ENCODE measurements around the gene BCAS3. TPM values are rescaled to one million over a fixed set of nuclear protein-coding genes. Genes with fewer than 3 reads are reported as not detected.
"Not testable (repeated sequence)": the region's sequence is repeated elsewhere in the genome, so short reads cannot be mapped to it uniquely, and the experiment has no call there.

BCAS3 gene
- total RNA-seq, 2 experiments from 2014 or later: 13.4 to 14.5 TPM

GRCh38 chr17:61426482-61427304 is 749.0 kb downstream of the BCAS3 start:
- H3K4me2 ChIP-seq (ENCODE audit: low read length): no peak overlapping the region
- TF ChIP-seq CTCF (conservative IDR thresholded peaks at IDR 0.05; ENCODE audit: low read length): 0 out of 2 replicates have a peak, but pooled peaks have one; percentile 21
- TF ChIP-seq EZH2phosphoT487 (IDR thresholded peaks at IDR 0.05; ENCODE audit: borderline replicate concordance, low read depth, low read length): no peak
- H2AFZ ChIP-seq (ENCODE audit: low read length): no peak overlapping the region
- no peak overlapping the region for H3K27ac ChIP-seq (ENCODE audit: low read depth, low read length, poor library complexity, severe bottlenecking)
- ChIA-PET POLR2A (interaction anchor here (0.6 to 0.7 kb wide), 3 partner anchors 10 to 801 kb away, joined by 3 to 4 read pairs (median 3); no protein-coding TSS in a partner anchor), CTCF (ENCODE audit: unreplicated experiment) (no interaction called here)
- no TSS peak for BruUV-seq (replicated peaks)
- intact Hi-C loops (cut with micrococcal nuclease; ENCODE audit: unreplicated experiment): no loop called here
- no peaks in the 10 kb centered on the region for H3K9me2 ChIP-seq (ENCODE audit: insufficient read depth, low read length)
- no peak overlapping the region for H3K4me3 ChIP-seq (ENCODE audit: low read depth, low read length, poor library complexity, severe bottlenecking)
- H4K20me1 ChIP-seq (ENCODE audit: insufficient read depth, low read length): no peaks in the 10 kb centered on the region
- no peaks in the 10 kb centered on the region for H3K4me1 ChIP-seq (ENCODE audit: insufficient read depth, low read length, poor library complexity, severe bottlenecking)
- H3K79me2 ChIP-seq (ENCODE audit: insufficient read depth, low read depth, low read length): no peaks in the 10 kb centered on the region
- H3K9me3 ChIP-seq (ENCODE audit: low read length): no peaks in the 10 kb centered on the region
- DNase-seq (ENCODE audit: low spot score): no peak
- no peaks in the 10 kb centered on the region for H3K36me3 ChIP-seq (ENCODE audit: insufficient read depth, low read length)

- Histone ChIP-seq H3K27ac (ENCODE audit: low read depth, low read length, poor library complexity, severe bottlenecking) (no peak overlapping the region), H3K36me3 (ENCODE audit: insufficient read depth, low read length) (no peaks in the 10 kb centered on the region), H3K4me2 (ENCODE audit: low read length) (no peak overlapping the region), H3K79me2 (ENCODE audit: insufficient read depth, low read depth, low read length) (no peaks in the 10 kb centered on the region), H3K4me1 (ENCODE audit: insufficient read depth, low read length, poor library complexity, severe bottlenecking) (no peaks in the 10 kb centered on the region), H3K9me2 (ENCODE audit: insufficient read depth, low read length) (no peaks in the 10 kb centered on the region), H3K9me3 (ENCODE audit: low read length) (no peaks in the 10 kb centered on the region), H2AFZ (ENCODE audit: low read length) (no peak overlapping the region), H4K20me1 (ENCODE audit: insufficient read depth, low read length) (no peaks in the 10 kb centered on the region), H3K4me3 (ENCODE audit: low read depth, low read length, poor library complexity, severe bottlenecking) (no peak overlapping the region)
- no peak for DNase-seq (ENCODE audit: low spot score)
- ChIA-PET CTCF (ENCODE audit: unreplicated experiment) (no interaction called here), POLR2A (no interaction called here)
- intact Hi-C loops (cut with micrococcal nuclease; ENCODE audit: unreplicated experiment): no loop called here
- BruUV-seq (replicated peaks): no TSS peak
- no peak for TF ChIP-seq CTCF (conservative IDR thresholded peaks at IDR 0.05; ENCODE audit: low read length)
- TF ChIP-seq EZH2phosphoT487 (IDR thresholded peaks at IDR 0.05; ENCODE audit: borderline replicate concordance, low read depth, low read length): no peak
Observed at GRCh38 chr17:61427567-61427966, 749.9 kb downstream of the BCAS3 start.

GRCh38 chr17:61429274-61429673 is 751.6 kb downstream of the BCAS3 start:
- no peak overlapping the region for H3K4me2 ChIP-seq (ENCODE audit: low read length)
- H3K4me3 ChIP-seq (ENCODE audit: low read depth, low read length, poor library complexity, severe bottlenecking): no peak overlapping the region
- no peaks in the 10 kb centered on the region for H4K20me1 ChIP-seq (ENCODE audit: insufficient read depth, low read length)
- CTCF ChIA-PET (ENCODE audit: unreplicated experiment): no interaction called here
- no peaks in the 10 kb centered on the region for H3K9me3 ChIP-seq (ENCODE audit: low read length)
- POLR2A ChIA-PET: interaction anchor here (0.6 to 1.1 kb wide), 2 partner anchors 148 to 157 kb away, joined by 3 read pairs; no protein-coding TSS in a partner anchor
- H3K36me3 ChIP-seq (ENCODE audit: insufficient read depth, low read length): no peaks in the 10 kb centered on the region
- TF ChIP-seq CTCF (conservative IDR thresholded peaks at IDR 0.05; ENCODE audit: low read length) (no peak), EZH2phosphoT487 (IDR thresholded peaks at IDR 0.05; ENCODE audit: borderline replicate concordance, low read depth, low read length) (no peak)
- H3K4me1 ChIP-seq (ENCODE audit: insufficient read depth, low read length, poor library complexity, severe bottlenecking): no peaks in the 10 kb centered on the region
- BruUV-seq (replicated peaks): no TSS peak
- H3K27ac ChIP-seq (ENCODE audit: low read depth, low read length, poor library complexity, severe bottlenecking): no peak overlapping the region
- H3K9me2 ChIP-seq (ENCODE audit: insufficient read depth, low read length): no peaks in the 10 kb centered on the region
- intact Hi-C loops (cut with micrococcal nuclease; ENCODE audit: unreplicated experiment): no loop called here
- no peak for DNase-seq (ENCODE audit: low spot score)
- H3K79me2 ChIP-seq (ENCODE audit: insufficient read depth, low read depth, low read length): no peaks in the 10 kb centered on the region
- no peak overlapping the region for H2AFZ ChIP-seq (ENCODE audit: low read length)

- POLR2A ChIA-PET: not testable (repeated sequence)
Observed at GRCh38 chr17:61429831-61430230, 752.2 kb downstream of the BCAS3 start.

More at GRCh38 chr17:61429831-61430230, 752.2 kb downstream of the BCAS3 start:
- H3K79me2 ChIP-seq (ENCODE audit: insufficient read depth, low read depth, low read length); H3K4me3 ChIP-seq (ENCODE audit: low read depth, low read length, poor library complexity, severe bottlenecking); intact Hi-C loops (cut with micrococcal nuclease; ENCODE audit: unreplicated experiment); H3K27ac ChIP-seq (ENCODE audit: low read depth, low read length, poor library complexity, severe bottlenecking); H2AFZ ChIP-seq (ENCODE audit: low read length); H3K4me2 ChIP-seq (ENCODE audit: low read length); BruUV-seq (replicated peaks); H3K9me3 ChIP-seq (ENCODE audit: low read length); H3K36me3 ChIP-seq (ENCODE audit: insufficient read depth, low read length); H3K9me2 ChIP-seq (ENCODE audit: insufficient read depth, low read length); CTCF ChIA-PET (ENCODE audit: unreplicated experiment); H4K20me1 ChIP-seq (ENCODE audit: insufficient read depth, low read length); DNase-seq (ENCODE audit: low spot score); H3K4me1 ChIP-seq (ENCODE audit: insufficient read depth, low read length, poor library complexity, severe bottlenecking): not testable (repeated sequence)
